Liver (tissue), 9 donors: ENCODE results near the gene TRMT11. TPM values are rescaled to one million over a fixed set of nuclear protein-coding genes. Genes with fewer than 3 reads are reported as not detected.
A peak's percentile ranks its signal among the peaks of the same experiment; 100 is the strongest.

Source experiments
- DNase-seq: peaks from one replicate; pipeline ENCODE4 v3.0.0-alpha.2; 2017; ENCODE audit warnings: low spot score
- H3K27ac ChIP-seq, 2 donors: one replicate each; pipeline ENCODE4 v1.7.0; 2013; ENCODE audit warnings: inconsistent platforms in 2 of 2, low read length in 2 of 2, control low read depth in 1 of 2, low read depth in 1 of 2, mild to moderate bottlenecking in 1 of 2
- H3K27me3 ChIP-seq, 4 donors: one replicate each; pipeline versions ENCODE4 v1.6.1 to v1.7.0; 2013; ENCODE audit warnings: low read length in 3 of 4, inconsistent platforms in 1 of 4, mild to moderate bottlenecking in 1 of 4, moderate library complexity in 1 of 4; ENCODE audit not compliant: control insufficient read depth in 4 of 4, insufficient read depth in 4 of 4
- H3K36me3 ChIP-seq, 4 donors: one replicate each; pipeline versions ENCODE4 v1.6.1 to v1.7.0; 2013; ENCODE audit warnings: low read length in 3 of 4, mild to moderate bottlenecking in 3 of 4, low read depth in 1 of 4, moderate library complexity in 1 of 4; ENCODE audit not compliant: control insufficient read depth in 4 of 4, insufficient read depth in 3 of 4
- H3K4me1 ChIP-seq, 4 donors: one replicate each; pipeline versions ENCODE4 v1.6.1 to v1.7.0; 2013; ENCODE audit warnings: low read length in 3 of 4, mild to moderate bottlenecking in 3 of 4, moderate library complexity in 1 of 4; ENCODE audit not compliant: control insufficient read depth in 4 of 4, insufficient read depth in 4 of 4
- H3K4me3 ChIP-seq, 3 donors: one replicate each; pipeline versions ENCODE4 v1.6.1 to v1.7.0; 2013; ENCODE audit warnings: low read length in 3 of 3, control low read depth in 1 of 3, low read depth in 1 of 3, mild to moderate bottlenecking in 1 of 3
- H3K9ac ChIP-seq, 2 donors: one replicate each; pipeline ENCODE4 v1.7.0; 2013; ENCODE audit warnings: low read length in 2 of 2, mild to moderate bottlenecking in 2 of 2, moderate library complexity in 2 of 2, control low read depth in 1 of 2, low read depth in 1 of 2
- H3K9me3 ChIP-seq, 4 donors: one replicate each; pipeline versions ENCODE4 v1.6.1 to v1.7.0; 2013; ENCODE audit warnings: low read length in 3 of 4; ENCODE audit not compliant: control insufficient read depth in 4 of 4
- CTCF ChIP-seq: fragments of 150-350 bp; IDR thresholded peaks from 2 replicates; pipeline ENCODE4 v1.5.1; 2017; ENCODE audit warnings: improper control_type of control experiment, low read depth, low read length; ENCODE audit not compliant: missing input control
- EGR1 ChIP-seq, 2 donors: IDR thresholded peaks; 2 replicates each; pipeline ENCODE4 v1.6.1; 2016 to 2018; ENCODE audit warnings: antibody characterized with exemption in 2 of 2, low read depth in 2 of 2
- FOXA1 ChIP-seq: IDR thresholded peaks from 2 replicates; pipeline ENCODE4 v1.6.1; 2016; ENCODE audit warnings: antibody characterized with exemption
- FOXA2 ChIP-seq: IDR thresholded peaks from 2 replicates; pipeline ENCODE4 v1.6.1; 2016; ENCODE audit warnings: antibody characterized with exemption
- GABPA ChIP-seq, 2 donors: IDR thresholded peaks in 1 of 2; conservative IDR thresholded peaks in 1 of 2; 2 replicates each; pipeline ENCODE4 v1.6.1; 2016; ENCODE audit warnings: antibody characterized with exemption in 2 of 2, mild to moderate bottlenecking in 1 of 2, moderate library complexity in 1 of 2
- HNF4A ChIP-seq, 2 donors: conservative IDR thresholded peaks; 2 replicates each; pipeline ENCODE4 v1.6.1; 2016; ENCODE audit warnings: antibody characterized with exemption in 2 of 2, mild to moderate bottlenecking in 2 of 2
- HNF4G ChIP-seq: IDR thresholded peaks from 2 replicates; pipeline ENCODE4 v1.6.1; 2016; ENCODE audit warnings: antibody characterized with exemption
- JUND ChIP-seq, 2 donors: IDR thresholded peaks; 2 replicates each; pipeline ENCODE4 v1.6.1; 2016; ENCODE audit warnings: antibody characterized with exemption in 2 of 2
- NR2F2 ChIP-seq: IDR thresholded peaks from 2 replicates; pipeline ENCODE4 v1.6.1; 2016; ENCODE audit warnings: antibody characterized with exemption
- RAD21 ChIP-seq, 2 donors: IDR thresholded peaks; 2 replicates each; pipeline ENCODE4 v1.6.1; 2016; ENCODE audit warnings: antibody characterized with exemption in 2 of 2, mild to moderate bottlenecking in 2 of 2
- REST ChIP-seq: IDR thresholded peaks from 2 replicates; pipeline ENCODE4 v1.6.1; 2016; ENCODE audit warnings: antibody characterized with exemption, mild to moderate bottlenecking
- RXRA ChIP-seq, 2 donors: IDR thresholded peaks; 2 replicates each; pipeline ENCODE4 v1.6.1; 2017 to 2018; ENCODE audit warnings: antibody characterized with exemption in 2 of 2, mild to moderate bottlenecking in 1 of 2
- SP1 ChIP-seq: IDR thresholded peaks from 2 replicates; pipeline ENCODE4 v1.6.1; 2018; ENCODE audit warnings: antibody characterized with exemption, mild to moderate bottlenecking
- TAF1 ChIP-seq: conservative IDR thresholded peaks from 2 replicates; pipeline ENCODE4 v1.6.1; 2016; ENCODE audit warnings: antibody characterized with exemption, mild to moderate bottlenecking
- YY1 ChIP-seq: IDR thresholded peaks from 2 replicates; pipeline ENCODE4 v1.6.1; 2016; ENCODE audit warnings: antibody characterized with exemption, mild to moderate bottlenecking
- WGBS: extraction: QIAGEN DNeasy Blood & Tissue Kit; methylation state at CpG from one replicate; pipeline ENCODE4 v1.1.7; 2013; 5-methylcytosine and 5-hydroxymethylcytosine counted together
- polyA plus RNA-seq, 2 donors: library from polyadenylated mRNA; stranded (reverse) in 1 of 2; unstranded in 1 of 2; fragments of 200-250 nt in 1 of 2; fragments of >200 nt in 1 of 2; fragmentation: Nextera tagmentation in 1 of 2; extraction: Ambion mirVana in 1 of 2; gene quantifications; one replicate each; pipeline versions ENCODE4 v1.2.1 to v1.2.3, GENCODE V29; 2013 to 2015
- total RNA-seq, 2 donors: library from RNA; depleted of rRNA; stranded (reverse); fragments of >200 nt; gene quantifications; one replicate each; pipeline ENCODE4 v1.2.3, GENCODE V29; 2014
- TF ChIP-seq, protein P1 (sequence below): IDR thresholded peaks from 2 replicates; pipeline ENCODE4 v1.6.1; 2016; ENCODE audit warnings: antibody characterized with exemption
- TF ChIP-seq, protein P2 (sequence below): IDR thresholded peaks from 2 replicates; pipeline ENCODE4 v1.6.1; 2016; ENCODE audit warnings: antibody characterized with exemption
- TF ChIP-seq, protein P3 (sequence below): IDR thresholded peaks from 2 replicates; pipeline ENCODE4 v1.6.1; 2016; ENCODE audit warnings: antibody characterized with exemption
- donor health status: healthy.
- donor health status: healthy.
- donor health status: healthy.
- donor health status: healthy.
- donor health status: healthy.

Gene TRMT11
- total and polyA plus RNA-seq, 4 donors: 9.9 to 82.3 (median 17.2) TPM

- Histone ChIP-seq H3K9me3 (no peaks in the 10 kb centered on the region), H3K4me3 (no peak overlapping the region), H3K4me1 (peaks cover 14 to 40% (median 31%) of the 10 kb centered on the region in 4 donors), H3K9ac (no peak overlapping the region), H3K27ac (peak overlapping the region in 1 of 2 donors; percentile 15), H3K36me3 (peaks cover 0 to 7% (median 0%) of the 10 kb centered on the region in 4 donors), H3K27me3 (no peaks in the 10 kb centered on the region)
- TF ChIP-seq, protein P1, sequence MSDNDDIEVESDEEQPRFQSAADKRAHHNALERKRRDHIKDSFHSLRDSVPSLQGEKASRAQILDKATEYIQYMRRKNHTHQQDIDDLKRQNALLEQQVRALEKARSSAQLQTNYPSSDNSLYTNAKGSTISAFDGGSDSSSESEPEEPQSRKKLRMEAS: peak; percentile 60
- peak in 1 of 2 donors; percentile 53 for TF ChIP-seq EGR1 (IDR thresholded peaks at IDR 0.05; ENCODE audit: low read depth in 2 of 2)
- TF ChIP-seq HNF4A (conservative IDR thresholded peaks at IDR 0.05): peak in 1 of 2 donors; percentile 67
- TF ChIP-seq SP1: no peak
- peak; percentile 45 for TF ChIP-seq YY1
- TF ChIP-seq RAD21 (IDR thresholded peaks at IDR 0.05): no peak
- TF ChIP-seq RXRA (IDR thresholded peaks at IDR 0.05): peak in 1 of 2 donors; percentile 43
- 53% methylated on average over 8 of the region's 8 CpGs for WGBS
- no peak for DNase-seq
Observed at GRCh38 chr6:125962900-125963497, 23.3 kb upstream of the TRMT11 start.

DNA sequence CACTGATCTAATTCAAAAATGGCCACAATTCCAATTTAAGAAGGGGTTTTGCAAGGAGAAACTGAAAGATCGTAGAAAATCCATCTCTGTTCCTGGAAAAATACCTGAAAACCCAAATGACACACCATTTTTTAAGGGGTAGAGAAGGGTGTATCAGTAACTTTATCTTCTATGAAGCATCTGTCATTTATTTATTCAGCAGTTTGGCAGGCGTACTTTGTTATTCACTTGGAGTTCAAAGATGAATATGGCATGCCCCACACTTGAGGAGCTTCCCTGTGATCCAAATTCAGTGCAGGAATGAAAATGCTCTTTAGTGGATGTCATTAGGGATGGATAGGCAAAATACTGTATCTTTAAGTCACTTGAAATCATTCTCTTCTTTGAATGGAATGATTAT lies 22.5 kb upstream of the TRMT11 start:
- H3K36me3 ChIP-seq: peaks cover 0 to 10% (median 0%) of the 10 kb centered on the region in 4 donors
- H3K9ac ChIP-seq: no peak overlapping the region
- no peaks in the 10 kb centered on the region for H3K27me3 ChIP-seq
- DNase-seq: no peak
- H3K4me3 ChIP-seq: no peak overlapping the region
- H3K27ac ChIP-seq: no peak overlapping the region
- H3K9me3 ChIP-seq: no peaks in the 10 kb centered on the region
- H3K4me1 ChIP-seq: peaks cover 14 to 32% (median 23%) of the 10 kb centered on the region in 4 donors
- no peak for TF ChIP-seq SP1
- TF ChIP-seq, protein P2, sequence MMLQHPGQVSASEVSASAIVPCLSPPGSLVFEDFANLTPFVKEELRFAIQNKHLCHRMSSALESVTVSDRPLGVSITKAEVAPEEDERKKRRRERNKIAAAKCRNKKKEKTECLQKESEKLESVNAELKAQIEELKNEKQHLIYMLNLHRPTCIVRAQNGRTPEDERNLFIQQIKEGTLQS: no peak
- no peak for TF ChIP-seq FOXA2
- TF ChIP-seq, protein P1: no peak
- TF ChIP-seq, protein P3, sequence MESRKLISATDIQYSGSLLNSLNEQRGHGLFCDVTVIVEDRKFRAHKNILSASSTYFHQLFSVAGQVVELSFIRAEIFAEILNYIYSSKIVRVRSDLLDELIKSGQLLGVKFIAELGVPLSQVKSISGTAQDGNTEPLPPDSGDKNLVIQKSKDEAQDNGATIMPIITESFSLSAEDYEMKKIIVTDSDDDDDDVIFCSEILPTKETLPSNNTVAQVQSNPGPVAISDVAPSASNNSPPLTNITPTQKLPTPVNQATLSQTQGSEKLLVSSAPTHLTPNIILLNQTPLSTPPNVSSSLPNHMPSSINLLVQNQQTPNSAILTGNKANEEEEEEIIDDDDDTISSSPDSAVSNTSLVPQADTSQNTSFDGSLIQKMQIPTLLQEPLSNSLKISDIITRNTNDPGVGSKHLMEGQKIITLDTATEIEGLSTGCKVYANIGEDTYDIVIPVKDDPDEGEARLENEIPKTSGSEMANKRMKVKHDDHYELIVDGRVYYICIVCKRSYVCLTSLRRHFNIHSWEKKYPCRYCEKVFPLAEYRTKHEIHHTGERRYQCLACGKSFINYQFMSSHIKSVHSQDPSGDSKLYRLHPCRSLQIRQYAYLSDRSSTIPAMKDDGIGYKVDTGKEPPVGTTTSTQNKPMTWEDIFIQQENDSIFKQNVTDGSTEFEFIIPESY: no peak
- TF ChIP-seq HNF4A (conservative IDR thresholded peaks at IDR 0.05): no peak
- TF ChIP-seq TAF1: no peak
- TF ChIP-seq GABPA (IDR thresholded peaks at IDR 0.05 in 1 of 2, conservative IDR thresholded peaks at IDR 0.05 in 1 of 2): no peak
- no peak for TF ChIP-seq HNF4G
- no peak for TF ChIP-seq REST
- no peak for TF ChIP-seq RXRA (IDR thresholded peaks at IDR 0.05)
- no peak for TF ChIP-seq JUND (IDR thresholded peaks at IDR 0.05)
- no peak for TF ChIP-seq CTCF
- no peak for TF ChIP-seq FOXA1
- no peak for TF ChIP-seq NR2F2
- TF ChIP-seq EGR1 (IDR thresholded peaks at IDR 0.05; ENCODE audit: low read depth in 2 of 2): no peak
- no peak for TF ChIP-seq RAD21 (IDR thresholded peaks at IDR 0.05)
- TF ChIP-seq YY1: no peak
- WGBS: 66% methylated on average over 2 of the region's 2 CpGs
